ENCODE results near the gene CHAF1A. TPM values are rescaled to one million over a fixed set of nuclear protein-coding genes. Genes with fewer than 3 reads are reported as not detected.

Gene CHAF1A
- total and polyA plus RNA-seq, 2 of the 8 experiments (the other 6 are each of a cell fraction or from before 2014, with no cell fraction given): 122 to 147 TPM

- no peak overlapping the region for H3K27ac ChIP-seq (ENCODE audit: low read depth, low read length)
- FAIRE-seq (no peak), DNase-seq (ENCODE audit: low read depth in 1 of 2, low spot score in 2 of 2) (no peak)
- H3K23ac ChIP-seq (ENCODE audit: insufficient read length): no peak overlapping the region
- ChIA-PET CTCF (ENCODE audit: partially characterized antibody) (no interaction called here), POLR2A (ENCODE audit: partially characterized antibody) (interaction anchor here (0.7 to 1.3 kb wide), 5 partner anchors 8 to 122 kb away, joined by 3 to 6 read pairs (median 3); partner anchors contain the start of gene PLIN4)
- peaks cover 5% of the 10 kb centered on the region for H3K79me1 ChIP-seq (ENCODE audit: low read depth, low read length)
- H3K4ac ChIP-seq (replicated peaks; ENCODE audit: insufficient read length, low read depth, low read length): no peak overlapping the region
- no peak overlapping the region for H3K4me2 ChIP-seq (ENCODE audit: insufficient read depth in 1 of 2, low read depth in 2 of 2, low read length in 2 of 2)
- H2BK15ac ChIP-seq (ENCODE audit: low read length): no peak overlapping the region
- H3K4me1 ChIP-seq (replicated peaks in 1 of 4; ENCODE audit: control insufficient read depth in 3 of 4, insufficient read depth in 4 of 4, low read length in 3 of 4): no peaks in the 10 kb centered on the region
- no peak overlapping the region for H3K18ac ChIP-seq (ENCODE audit: extremely low read depth, low read length)
- H4K91ac ChIP-seq (replicated peaks; ENCODE audit: insufficient read length, low read length): no peak overlapping the region
- H2AFZ ChIP-seq (ENCODE audit: low read length): no peak overlapping the region
- H3K9ac ChIP-seq (replicated peaks in 1 of 4; ENCODE audit: extremely low read depth in 1 of 4, low read depth in 3 of 4, low read length in 3 of 4): no peak overlapping the region
- no peaks in the 10 kb centered on the region for H3K79me2 ChIP-seq (ENCODE audit: control insufficient read depth in 1 of 2, insufficient read depth in 2 of 2, low read length in 2 of 2)
- peaks cover 4 to 16% of the 10 kb centered on the region in 2 experiments for H4K20me1 ChIP-seq (replicated peaks in 1 of 2; ENCODE audit: control insufficient read depth in 1 of 2, insufficient read depth in 2 of 2, low read length in 2 of 2)
- H3K27me3 ChIP-seq (replicated peaks in 1 of 4; ENCODE audit: control insufficient read depth in 3 of 4, extremely low read depth in 1 of 4, insufficient read depth in 3 of 4, low read length in 3 of 4): no peaks in the 10 kb centered on the region
- H4K8ac ChIP-seq (ENCODE audit: extremely low read depth, insufficient read depth, low read length): peak overlapping the region; percentile 28; the same call in 1 of the 2 replicates
- H3K56ac ChIP-seq (replicated peaks; ENCODE audit: insufficient read length, low read depth, low read length): no peak overlapping the region
- no peak overlapping the region for H2BK20ac ChIP-seq (ENCODE audit: low read length)
- H3K23me2 ChIP-seq (ENCODE audit: low read depth, low read length): no peaks in the 10 kb centered on the region
- H2BK5ac ChIP-seq (ENCODE audit: low read depth, low read length): no peak overlapping the region
- WGBS, 2 experiments (ENCODE audit: extremely low coverage in 1 of 2, insufficient coverage in 1 of 2, insufficient read length in 1 of 2, insufficient replicate concordance in 2 of 2, low coverage in 1 of 2, low lambda C conversion rate in 2 of 2, missing lambda C conversion rate in 1 of 2): 88% methylated on average over 35 of the region's 35 CpGs; no CpG with 5 or more reads in 1 of the 2 experiments
- peaks cover 2 to 26% (median 8%) of the 10 kb centered on the region in 4 experiments; a peak in 7 of 8 replicates for H3K36me3 ChIP-seq (ENCODE audit: control insufficient read depth in 2 of 4, insufficient read depth in 4 of 4, low read length in 3 of 4)
- no peak for TF ChIP-seq CTBP2 (IDR thresholded peaks at IDR 0.05; ENCODE audit: borderline replicate concordance, insufficient read depth, insufficient read length, low read length)
- no peak for TF ChIP-seq ATF3 (IDR thresholded peaks at IDR 0.05; ENCODE audit: insufficient read depth, low read depth, low read length)
- no peak for TF ChIP-seq RFX5 (IDR thresholded peaks at IDR 0.05; ENCODE audit: borderline replicate concordance, low read depth, low read length)
- TF ChIP-seq, protein P1, sequence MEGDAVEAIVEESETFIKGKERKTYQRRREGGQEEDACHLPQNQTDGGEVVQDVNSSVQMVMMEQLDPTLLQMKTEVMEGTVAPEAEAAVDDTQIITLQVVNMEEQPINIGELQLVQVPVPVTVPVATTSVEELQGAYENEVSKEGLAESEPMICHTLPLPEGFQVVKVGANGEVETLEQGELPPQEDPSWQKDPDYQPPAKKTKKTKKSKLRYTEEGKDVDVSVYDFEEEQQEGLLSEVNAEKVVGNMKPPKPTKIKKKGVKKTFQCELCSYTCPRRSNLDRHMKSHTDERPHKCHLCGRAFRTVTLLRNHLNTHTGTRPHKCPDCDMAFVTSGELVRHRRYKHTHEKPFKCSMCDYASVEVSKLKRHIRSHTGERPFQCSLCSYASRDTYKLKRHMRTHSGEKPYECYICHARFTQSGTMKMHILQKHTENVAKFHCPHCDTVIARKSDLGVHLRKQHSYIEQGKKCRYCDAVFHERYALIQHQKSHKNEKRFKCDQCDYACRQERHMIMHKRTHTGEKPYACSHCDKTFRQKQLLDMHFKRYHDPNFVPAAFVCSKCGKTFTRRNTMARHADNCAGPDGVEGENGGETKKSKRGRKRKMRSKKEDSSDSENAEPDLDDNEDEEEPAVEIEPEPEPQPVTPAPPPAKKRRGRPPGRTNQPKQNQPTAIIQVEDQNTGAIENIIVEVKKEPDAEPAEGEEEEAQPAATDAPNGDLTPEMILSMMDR (IDR thresholded peaks at IDR 0.05; ENCODE audit: control extremely low read depth in 1 of 3, insufficient read depth in 1 of 3, low read depth in 1 of 3, low read length in 3 of 3): no peak
- no peak overlapping the region for H4K5ac ChIP-seq (ENCODE audit: insufficient read length, low read depth, low read length)
- no peak overlapping the region for H2AK5ac ChIP-seq (ENCODE audit: low read depth, low read length)
- no peaks in the 10 kb centered on the region for H3K9me3 ChIP-seq (ENCODE audit: insufficient read depth in 2 of 2, low read depth in 1 of 2, low read length in 1 of 2)
- H2BK12ac ChIP-seq (ENCODE audit: low read depth, low read length): no peak overlapping the region
- no peak overlapping the region for H2BK120ac ChIP-seq (replicated peaks; ENCODE audit: low read depth, low read length)
- H3K14ac ChIP-seq (ENCODE audit: insufficient read length): no peak overlapping the region
- no peak overlapping the region for H3K4me3 ChIP-seq (ENCODE audit: extremely low read depth in 1 of 4, insufficient read depth in 2 of 4, low read depth in 3 of 4, low read length in 4 of 4)
Observed at GRCh38 chr19:4482721-4483364, 80.4 kb downstream of the CHAF1A start.
